Hematopoietic multipotent progenitor cell treated with erythropoietin and hydrocortisone succinate and interleukin-3 and kit ligand, for 17 days (in vitro differentiated cells): ENCODE measurements around the gene RASSF8.

Experiments
- DNase-seq: peaks from one replicate; pipeline ENCODE4 v3.0.0-alpha.2; 2015; ENCODE audit warnings: low spot score

Gene RASSF8

DNA sequence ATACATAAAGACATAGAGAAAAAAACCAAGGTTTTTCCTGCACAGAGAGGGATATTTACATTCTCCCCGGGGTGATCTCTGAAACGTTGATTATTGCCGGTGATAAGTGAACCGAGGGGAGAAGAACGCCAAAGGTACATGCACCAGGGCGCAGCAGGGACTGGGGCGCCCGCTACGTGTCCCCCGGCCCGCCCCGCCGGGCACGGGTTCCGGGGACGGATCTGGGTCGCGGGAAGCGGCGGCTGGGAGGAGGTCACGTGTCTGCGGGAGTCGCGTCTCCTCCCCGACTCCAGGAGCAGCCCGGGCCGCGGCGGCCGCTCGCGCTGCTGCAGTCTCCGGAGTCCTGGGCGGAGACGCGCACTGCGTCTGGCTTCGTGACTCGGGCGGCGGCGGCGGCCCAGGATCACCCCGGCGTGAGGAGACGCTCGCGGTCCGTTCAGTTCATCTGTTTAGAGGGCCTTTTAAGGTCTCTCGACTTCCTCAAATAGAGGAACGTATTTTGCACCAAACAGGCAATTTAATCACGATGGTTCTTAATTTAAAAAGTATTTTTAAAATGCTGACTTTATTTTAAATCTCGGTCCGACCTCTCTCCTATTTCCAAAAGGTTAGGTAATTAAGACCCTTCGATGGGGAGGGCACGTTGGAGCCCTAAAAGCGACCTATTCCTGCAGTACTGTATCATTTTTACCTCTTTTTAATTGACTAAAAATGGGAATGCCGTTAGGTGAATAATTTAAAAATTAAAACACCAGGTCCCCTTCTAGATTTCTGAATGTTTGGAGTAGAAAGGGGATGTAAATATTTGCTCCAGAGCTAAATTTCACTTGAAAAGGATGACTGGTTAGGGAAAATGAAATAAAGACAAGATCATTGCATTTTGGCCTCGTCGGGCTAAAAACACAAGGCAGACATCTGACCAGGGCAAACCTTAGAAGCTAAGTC, 168.1 kb downstream of the RASSF8 start:
- no peak for DNase-seq

- no peak for DNase-seq
Observed at GRCh38 chr12:26127404-26127803, 168.9 kb downstream of the RASSF8 start.

DNA sequence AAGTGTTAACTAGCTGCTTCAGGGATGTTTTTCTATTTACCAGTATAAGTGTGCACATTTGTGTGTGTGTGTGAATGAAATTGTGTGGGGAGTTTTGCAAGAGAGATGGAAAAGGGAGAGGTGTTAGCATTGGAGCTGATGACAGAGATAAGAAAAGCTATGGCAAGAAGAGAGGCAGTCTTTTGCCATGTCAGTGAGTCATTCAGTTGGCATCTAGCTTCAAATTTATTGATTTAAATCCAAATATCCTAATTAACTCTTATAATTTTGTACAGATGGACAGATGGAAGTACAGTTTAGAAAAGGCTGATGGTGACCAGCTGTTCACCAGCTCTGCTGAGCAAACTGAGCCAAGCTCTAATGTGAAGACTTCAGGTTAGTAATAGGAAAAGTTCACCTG, 169.7 kb downstream of the RASSF8 start:
- DNase-seq, result no peak
